PC-9 (cell line): ENCODE data around the gene CSK.

Experiments used
- CTCF ChIP-seq: fragments of 200-600 bp; sonication (generic); conservative IDR thresholded peaks from 2 replicates; pipeline ENCODE4 v1.6.1; 2017; ENCODE audit warnings: mixed run types, antibody characterized with exemption, mild to moderate bottlenecking, moderate library complexity
- EZH2 ChIP-seq: fragments of 200-600 bp; sonication (generic); IDR thresholded peaks from 2 replicates; pipeline ENCODE4 v1.8.0; 2017; ENCODE audit warnings: antibody characterized with exemption, low read depth

GRCh38 chr15:74845208-74845568, 63.3 kb downstream of the CSK start:
- TF ChIP-seq CTCF: no peak
- TF ChIP-seq EZH2: no peak
